NCI-H2081 treated with DMSO at 0.1 percent for 48 hours (cell line): ENCODE results near the gene IVNS1ABP.
"Not testable (repeated sequence)": the region's sequence is repeated elsewhere in the genome, so short reads cannot be mapped to it uniquely, and the experiment has no call there.

ENCODE experiments used
- DNase-seq: peaks from one replicate; lab custom pipeline; 2025; lab: John Stamatoyannopoulos, UW

Gene IVNS1ABP

DNA sequence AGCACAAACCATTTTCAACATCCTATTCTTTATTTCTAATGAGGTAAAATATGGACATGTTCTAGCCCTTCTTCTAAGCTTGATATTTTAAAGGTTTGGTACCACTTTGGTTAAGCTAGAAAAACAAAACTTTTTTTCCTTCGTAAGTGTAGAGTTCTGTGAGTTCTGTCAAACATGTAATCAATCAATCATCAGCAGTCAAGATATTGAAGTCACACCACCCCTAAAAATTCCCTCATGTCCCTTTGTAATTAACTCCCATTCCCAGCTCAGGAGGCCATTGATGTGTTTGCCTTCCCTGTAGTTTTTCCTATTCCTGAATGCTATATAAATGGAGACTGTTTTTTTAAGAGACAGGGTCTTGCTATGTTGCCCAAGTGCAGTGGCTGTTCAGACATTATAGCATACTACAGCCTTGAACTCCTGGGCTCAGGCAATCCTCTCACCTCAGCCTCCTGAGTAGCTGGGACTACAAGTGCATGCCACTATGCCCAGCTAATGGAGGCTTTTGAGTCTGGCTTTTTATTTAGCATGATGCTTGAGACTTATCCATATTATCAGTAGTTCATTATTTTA, 23.0 kb downstream of the IVNS1ABP start:
- DNase-seq = no peak

DNA sequence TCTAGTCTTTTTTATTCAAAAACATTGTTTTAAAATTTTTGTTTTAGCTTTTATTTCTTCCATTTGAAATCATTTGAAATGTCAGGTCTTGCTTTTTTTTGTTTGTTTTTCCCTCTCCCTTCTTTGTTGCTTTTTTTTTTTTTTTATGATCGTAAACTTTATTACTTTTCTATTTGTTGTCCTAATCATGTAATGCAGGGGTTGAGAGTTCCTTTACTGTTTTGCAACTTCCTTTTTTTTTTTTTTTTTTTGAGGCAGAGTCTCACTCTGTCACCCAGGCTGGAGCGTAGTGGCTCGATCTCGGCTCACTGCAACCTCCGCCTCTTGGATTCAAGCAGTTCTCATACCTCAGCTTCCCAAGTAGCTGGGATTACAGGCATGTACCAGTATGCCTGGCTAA, 24.8 kb downstream of the IVNS1ABP start:
- no peak for DNase-seq

DNA sequence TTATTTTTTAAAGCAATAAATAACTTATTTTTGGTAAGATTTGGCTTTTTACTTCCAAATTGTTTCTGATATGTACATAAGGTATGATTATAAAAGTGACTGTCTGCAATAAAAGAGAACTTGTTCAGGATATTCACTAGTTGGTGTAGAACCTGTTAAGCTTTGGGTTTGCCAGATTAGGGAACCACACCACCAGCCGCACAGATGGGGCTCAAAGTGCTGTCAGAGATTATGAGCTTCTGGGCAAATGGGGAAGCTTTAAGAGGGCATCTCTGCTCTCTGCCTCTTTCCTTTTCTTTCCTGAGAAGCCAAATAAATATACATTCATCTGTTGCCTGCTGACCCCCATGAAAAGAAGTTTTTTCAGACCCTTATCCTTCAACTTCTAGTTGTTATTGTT, 25.4 kb downstream of the IVNS1ABP start:
- DNase-seq = no peak

DNA sequence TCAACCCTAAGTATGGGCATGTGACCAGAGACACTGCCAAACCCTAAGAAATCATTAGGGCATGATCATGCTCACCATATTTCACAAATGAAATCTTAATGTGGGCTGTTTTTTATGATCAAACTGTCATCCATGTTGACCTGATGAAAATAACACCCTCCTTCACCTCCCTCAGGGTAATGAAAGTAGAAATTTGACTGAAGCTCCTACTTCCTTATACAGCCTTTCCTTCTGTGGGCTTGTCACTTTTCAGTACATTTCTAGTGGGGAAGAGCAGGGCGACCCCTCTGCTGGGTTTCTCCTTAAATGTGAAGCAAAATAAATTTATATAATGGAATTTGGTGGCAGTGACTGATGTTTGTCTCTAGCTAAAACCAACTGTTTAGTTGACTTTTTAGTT, 25.9 kb downstream of the IVNS1ABP start:
- no peak for DNase-seq

DNA sequence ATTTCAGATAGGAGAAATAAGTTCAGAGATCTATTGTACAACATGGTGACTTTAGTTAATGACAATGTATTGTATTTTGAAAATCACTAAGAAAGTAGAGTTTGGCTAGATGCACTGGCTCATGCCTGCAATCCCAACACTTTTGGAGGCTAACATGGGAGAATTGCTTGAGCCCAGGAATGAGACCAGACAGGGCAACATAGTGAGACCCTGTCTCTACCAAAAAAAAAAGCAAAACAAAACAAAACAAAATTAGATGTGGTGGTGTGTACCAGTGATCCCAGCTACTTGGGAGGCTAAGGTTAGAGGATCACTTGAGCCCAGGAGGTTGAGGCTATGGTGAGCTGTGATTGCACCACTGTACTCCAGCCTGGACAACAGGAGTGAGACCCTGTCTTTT, 27.2 kb downstream of the IVNS1ABP start:
- no peak for DNase-seq

DNA sequence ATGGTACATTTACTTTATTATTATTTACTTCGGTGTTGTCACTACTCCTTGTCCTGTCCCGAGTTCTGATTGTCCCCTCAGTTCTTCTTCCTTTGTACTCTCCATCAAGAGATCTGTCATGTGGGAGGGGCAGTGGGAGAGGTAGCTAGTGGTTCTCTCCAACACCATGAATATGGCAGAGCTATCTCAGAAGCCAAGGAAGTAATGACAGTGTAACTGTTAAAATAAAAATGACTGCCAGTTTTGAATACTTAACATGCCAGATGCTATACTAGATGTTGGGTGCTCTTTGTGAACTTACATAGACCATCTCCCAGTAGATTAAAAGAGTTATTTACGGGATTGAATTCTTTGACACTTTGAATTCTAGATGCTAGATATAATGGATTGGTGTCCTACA, 28.6 kb downstream of the IVNS1ABP start:
- no peak for DNase-seq

DNA sequence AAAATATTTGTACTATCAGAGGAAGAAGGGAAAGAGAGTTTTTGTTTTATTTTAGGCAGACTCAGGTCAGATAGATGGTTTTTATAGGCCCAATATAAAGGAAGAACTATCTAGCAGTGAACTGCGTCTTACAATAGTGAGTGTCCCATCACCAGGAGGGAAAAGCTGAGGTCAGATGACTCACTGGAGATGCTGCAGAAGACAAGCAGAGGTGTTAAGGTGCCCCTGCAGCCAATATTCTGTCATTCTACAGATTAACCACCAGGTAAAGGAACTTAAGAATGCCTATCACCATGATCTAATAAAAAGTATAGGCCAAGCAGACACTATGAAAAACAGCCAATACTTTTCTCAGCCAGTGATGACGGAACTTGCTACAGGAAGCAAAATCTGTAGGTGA, 29.6 kb downstream of the IVNS1ABP start:
- DNase-seq = no peak

DNA sequence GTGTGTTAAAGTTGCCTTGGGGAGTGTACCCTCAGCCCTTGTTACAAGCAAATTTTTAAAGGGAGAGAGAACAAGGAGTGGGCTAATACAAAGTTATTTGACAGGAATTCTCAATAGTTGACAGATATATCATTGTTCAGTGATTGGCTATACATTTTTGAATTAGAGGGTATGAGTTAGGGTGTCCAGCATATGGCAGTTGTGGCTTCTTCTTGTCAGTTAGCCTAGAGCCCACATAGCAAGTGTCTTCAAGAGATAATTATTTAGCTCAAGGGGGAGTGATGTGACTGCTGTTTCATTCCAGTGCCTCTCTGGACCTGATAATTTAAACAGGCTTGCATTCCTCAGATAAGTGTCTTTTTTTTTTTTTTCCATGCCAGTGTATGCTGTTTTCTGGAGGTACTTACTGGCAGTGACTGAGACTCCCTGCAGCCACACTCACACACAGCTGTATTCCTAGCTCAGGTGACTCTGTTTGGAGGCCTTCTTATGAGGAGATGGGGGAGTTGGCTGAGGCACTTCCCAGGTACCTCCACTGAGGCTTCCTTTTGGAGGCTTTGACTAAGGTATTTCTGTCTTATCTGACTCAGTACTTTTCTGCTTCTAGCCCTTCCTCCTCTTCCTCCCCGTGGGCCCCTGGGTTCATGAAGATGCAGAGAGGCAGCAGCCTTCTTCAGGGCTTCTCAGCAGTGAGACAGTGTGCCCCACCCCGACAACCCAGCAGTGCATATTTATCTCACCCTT, 32.3 kb downstream of the IVNS1ABP start:
- DNase-seq = no peak

DNA sequence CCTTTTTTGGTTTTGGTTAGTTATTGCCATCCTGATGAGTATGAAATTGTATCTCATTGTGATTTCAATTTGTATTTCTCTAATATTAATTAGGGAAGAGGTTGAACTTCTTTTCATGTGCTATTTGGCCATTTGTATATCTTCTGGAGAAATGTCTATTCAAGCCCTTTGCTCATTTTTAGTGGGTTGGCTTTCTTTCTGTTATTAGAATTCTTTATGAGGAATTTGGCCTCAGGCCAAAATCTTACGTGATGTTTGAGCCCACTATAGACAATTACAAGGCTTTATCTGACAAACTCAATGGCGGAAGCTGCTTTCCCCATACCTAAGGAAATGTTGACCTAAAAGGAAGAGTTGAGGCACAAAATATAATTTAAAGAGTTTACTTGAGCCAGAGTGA, 32.9 kb downstream of the IVNS1ABP start:
- no peak for DNase-seq

DNA sequence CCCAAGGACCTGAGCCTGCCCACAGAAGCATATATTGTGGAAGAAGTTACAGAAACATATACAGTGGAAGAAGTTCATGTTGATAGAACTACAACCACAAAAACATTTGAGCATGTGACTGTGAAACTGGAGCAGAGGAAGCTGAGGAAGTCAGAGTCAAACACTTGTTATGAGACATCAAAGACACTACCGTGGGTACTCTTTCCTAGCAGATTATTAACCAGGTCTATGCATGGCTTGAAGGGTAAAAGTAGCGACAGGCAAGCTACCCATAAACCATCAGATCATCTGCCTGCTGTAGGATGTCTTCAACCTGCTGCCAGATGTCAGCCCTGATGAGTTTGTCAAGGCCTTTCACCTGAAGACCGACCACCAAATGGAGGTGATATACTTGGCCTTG, 35.8 kb downstream of the IVNS1ABP start:
- no peak for DNase-seq

DNA sequence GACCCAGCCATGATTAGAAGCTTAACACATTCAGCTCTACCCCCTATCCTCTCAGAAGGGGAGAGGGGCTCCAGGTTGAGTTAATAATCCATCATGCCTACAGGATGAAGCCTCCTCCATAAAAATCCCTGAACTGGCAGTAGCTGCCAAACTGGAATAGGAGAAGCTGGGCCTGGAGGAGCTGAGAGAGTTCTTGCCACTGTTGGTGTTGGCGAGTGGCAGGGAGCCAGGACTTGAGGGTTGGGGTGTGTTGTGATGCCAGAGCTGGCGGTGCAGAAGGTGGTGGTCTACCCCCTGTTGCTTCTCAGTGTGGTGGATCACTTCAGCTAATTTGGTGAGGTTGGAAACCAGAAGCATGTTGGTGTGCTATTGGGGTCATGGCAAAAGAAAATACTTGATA, 36.5 kb downstream of the IVNS1ABP start:
- DNase-seq = no peak

DNA sequence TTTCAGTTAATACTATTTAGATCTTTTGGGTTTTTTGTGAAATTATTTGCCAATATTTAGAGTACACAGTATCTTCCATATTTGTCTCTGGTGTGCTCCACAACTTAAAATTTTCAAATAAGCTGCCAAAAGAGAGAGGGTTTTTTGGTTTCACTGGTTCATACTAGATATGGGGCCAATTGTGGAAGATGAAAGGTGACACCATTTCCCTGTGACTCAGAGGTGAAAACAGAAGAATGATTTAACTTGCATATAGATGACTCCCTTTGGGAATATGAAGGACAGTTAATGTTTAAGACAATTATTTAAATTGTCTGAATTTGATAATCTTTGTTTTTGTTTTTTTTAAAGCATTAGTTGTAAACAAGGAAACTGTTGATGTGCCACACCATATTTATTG, 37.5 kb downstream of the IVNS1ABP start:
- DNase-seq = no peak

DNA sequence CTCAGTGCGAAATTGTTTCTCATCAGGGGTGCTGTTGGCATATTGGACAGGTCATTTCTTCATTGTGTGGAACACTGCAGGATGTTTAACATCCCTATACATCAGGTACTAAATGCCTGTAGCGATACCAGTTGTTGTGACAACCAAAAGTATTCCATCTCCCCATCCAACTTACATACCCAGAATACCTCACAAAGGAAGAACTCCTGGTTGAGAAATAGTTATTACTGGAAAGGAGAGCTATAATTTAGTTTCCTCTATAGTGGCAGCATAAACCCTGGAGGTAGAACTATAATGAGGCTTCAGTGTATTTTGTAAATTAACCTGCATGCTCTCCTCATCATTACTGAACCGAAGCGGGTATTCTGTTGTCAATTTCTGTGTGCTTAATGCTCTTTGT, 45.1 kb downstream of the IVNS1ABP start:
- DNase-seq = no peak

DNA sequence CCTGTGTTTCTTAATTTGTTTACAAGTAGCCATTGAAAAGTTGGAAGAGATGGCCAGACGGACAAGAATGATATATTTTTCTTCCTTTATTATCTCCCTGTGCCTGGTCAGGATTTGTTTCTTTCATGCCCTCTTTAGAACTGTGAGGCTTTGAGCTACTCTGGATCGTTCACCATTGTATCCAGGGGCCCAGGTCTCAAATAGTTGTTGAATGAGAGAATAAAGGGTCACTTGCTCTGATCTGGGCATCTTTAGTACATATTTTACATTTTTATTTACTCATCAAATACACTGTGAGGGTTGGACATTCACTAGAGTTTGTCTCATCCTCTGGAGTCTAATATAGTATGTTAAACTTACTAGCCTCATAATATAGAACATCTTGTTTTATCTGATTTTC, 48.7 kb downstream of the IVNS1ABP start:
- DNase-seq = no peak

DNA sequence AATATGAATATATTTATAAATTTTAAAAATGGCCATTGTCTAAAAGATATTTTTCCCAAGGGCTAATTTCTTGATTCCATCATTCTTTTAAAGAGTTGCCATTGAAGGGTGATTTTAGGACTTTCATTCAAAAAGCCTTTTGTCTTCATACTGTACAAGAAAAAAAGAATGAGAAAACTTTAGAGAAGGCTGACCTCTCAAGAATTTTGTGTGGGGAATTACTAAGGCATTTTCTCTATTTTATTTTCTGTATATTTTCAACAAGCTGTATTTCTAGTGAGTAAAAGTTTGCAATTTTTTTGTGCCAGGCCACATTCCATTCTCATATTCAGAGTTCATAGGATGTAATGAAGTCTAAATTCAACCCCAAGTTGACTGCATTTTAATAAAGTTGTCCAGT, 49.3 kb downstream of the IVNS1ABP start:
- no peak for DNase-seq

DNA sequence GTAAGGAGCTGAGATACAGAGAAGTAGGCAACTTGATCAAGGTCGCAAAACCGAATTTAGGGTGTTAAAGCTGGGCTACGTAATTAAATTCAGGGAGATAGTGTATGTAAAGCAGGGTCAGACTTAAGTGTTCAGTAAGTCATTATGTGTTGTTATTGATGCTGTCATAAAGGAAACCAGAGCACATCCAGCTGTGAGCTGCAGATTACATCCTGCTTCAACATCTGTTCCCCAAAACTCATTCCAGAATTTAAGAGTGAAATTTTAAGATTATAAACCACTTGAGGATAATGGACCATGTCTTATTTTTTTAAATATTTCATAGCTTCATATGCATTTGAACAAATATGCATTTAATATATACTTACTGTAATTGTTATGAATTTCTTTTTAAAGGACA, 49.7 kb downstream of the IVNS1ABP start:
- no peak for DNase-seq

DNA sequence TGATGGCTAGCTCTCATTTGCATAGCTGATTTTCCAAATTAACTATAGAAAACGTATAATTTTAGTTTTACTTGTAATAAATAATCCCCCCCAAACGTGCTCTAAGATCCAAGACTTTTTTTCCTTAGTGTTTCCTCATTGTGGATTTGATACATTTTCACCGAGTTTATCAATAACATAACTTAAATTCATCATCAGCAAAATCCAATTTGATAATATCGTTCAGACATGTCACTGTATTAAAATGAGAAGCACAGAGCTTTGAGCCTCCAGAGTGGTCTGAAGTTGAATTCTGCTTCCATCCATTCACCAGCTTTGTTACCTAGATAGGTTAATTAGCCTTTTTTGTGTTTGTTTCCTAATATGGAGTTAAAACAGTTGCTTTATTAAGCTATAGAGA, 51.7 kb downstream of the IVNS1ABP start:
- no peak for DNase-seq

DNA sequence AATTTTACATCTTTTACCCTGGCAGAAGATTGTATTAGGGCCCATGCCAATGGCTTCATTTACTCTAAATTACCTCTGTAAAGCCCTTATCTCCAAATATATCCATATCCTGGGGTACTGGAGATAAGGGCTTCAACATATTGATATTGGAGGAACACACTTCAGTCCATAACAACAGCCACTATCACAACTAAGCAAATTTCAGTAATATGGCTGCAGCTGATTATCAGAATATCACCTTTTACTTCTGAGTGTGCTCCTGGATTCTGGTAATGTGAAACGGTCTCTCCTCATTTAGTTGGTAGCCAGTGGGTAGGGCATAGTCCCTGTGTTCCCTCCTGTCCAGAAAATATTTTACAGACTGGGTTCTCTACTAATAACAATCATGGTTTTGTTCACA, 53.3 kb downstream of the IVNS1ABP start:
- DNase-seq = no peak

DNA sequence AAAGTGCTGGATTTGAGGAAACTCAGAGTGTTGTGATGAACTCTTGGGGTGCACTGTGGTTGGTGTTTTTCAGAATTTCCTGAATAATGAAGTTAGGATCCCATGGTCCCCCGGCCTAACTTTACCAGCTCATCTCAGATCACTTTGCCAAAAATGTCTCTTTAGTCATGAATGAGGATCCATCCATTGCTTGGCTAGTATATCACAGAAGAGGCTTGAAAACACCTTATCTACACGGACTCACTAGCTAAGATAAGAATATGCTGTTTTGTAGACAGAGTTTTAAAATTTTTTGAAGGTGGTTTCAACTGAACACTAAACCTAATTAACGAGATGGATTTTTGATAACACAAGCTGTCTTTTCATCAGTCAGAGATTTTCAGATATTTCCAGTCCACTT, 53.8 kb downstream of the IVNS1ABP start:
- no peak for DNase-seq

DNA sequence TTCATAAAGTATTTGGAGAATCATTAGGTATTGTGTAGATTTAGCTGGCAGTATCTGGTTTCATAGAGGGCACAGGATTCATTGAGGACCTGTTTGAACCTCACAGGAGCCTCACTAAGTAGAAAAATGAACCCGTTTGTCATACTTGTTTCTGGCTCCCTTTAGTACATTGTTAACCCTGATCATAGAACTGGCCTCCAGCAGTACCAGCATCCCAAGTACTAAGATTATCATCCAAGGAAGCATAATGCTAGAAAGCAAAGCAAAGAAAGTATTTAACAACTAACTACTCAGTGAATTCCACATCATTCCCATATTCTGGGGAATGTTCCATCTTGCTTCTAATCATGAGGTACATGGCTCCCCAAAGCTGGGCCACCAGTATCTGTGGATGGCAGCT, 54.9 kb downstream of the IVNS1ABP start:
- DNase-seq = no peak

DNA sequence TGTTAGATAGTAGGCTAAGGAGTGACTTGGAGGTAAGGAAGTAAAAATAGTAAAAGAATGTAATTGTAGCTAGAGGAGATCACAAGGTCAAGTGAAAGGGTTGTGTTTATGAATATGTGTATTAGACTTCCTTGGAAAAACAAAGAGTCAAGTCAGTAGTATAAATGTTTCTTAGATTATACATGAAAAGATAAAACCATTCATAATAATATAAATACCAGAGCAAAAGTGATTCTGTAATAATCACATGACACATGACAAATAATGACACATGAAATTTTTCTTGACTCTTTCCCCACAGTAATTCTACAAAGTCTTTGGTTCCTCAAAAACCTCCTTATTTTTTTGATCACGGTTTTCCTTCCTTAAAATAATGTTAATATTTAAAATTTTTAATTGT, 56.4 kb downstream of the IVNS1ABP start:
- no peak for DNase-seq

DNA sequence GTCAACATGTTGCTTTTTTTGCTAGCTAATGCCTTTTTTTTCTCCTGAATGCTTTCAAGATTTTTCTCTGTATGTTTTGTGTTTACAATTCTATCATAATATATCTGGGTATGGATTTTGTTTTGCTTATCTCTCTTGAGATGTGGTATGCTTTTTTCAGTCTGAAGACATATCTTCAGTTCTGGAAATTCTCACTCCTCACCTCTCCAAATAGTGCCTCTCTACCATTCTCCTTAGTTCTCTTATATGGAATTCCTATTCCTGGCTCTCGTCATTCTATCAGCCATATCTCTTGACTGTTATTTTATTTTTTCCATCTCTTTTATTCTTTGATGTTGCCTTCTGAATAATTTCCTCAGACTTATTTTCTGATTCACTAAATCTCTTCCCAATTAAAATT, 58.4 kb downstream of the IVNS1ABP start:
- DNase-seq = no peak

DNA sequence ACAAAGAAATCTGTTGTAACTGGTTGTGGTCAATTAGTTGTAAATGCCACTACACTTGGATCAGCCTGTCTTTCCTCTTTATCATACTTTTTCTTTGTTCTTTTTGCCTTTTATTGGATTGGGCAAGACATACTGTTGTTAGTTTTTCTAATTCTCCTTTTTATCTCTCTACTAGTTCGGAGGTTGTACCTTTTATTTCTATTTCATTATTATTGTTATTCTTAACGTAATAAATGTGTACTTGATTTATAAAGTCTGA, 59.2 kb downstream of the IVNS1ABP start:
- no peak for DNase-seq

DNA sequence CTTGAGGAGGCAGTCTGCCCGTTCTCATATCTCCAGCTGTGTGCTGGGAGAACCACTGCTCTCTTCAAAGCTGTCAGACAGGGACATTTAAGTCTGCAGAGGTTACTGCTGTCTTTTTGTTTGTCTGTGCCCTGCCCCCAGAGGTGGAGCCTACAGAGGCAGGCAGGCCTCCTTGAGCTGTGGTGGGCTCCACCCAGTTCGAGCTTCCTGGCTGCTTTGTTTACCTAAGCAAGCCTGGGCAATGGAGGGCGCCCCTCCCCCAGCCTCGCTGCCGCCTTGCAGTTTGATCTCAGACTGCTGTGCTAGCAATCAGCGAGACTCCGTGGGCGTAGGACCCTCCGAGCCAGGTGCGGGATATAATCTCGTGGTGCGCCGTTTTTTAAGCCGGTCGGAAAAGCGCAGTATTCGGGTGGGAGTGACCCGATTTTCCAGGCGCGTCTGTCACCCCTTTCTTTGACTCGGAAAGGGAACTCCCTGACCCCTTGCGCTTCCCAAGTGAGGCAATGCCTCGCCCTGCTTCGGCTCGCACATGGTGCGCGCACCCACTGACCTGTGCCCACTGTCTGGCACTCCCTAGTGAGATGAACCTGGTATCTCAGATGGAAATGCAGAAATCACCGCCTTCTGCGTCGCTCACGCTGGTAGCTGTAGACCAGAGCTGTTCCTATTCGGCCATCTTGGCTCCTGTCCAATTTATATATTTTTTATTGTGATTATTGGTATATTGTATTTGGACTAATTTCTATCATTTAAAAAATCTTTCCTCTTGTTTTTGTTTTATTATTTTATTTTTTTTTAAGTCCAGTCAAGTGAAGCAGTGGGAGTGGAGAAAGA, 59.7 kb downstream of the IVNS1ABP start:
- not testable (repeated sequence) for DNase-seq
